HUDEP-2 (cell line): ENCODE results near the gene CDC42BPB.

Source experiments
- DNase-seq, 76 experiments: peaks; one replicate each; lab custom pipeline; 2025; ENCODE audit not compliant: unreplicated experiment in 76 of 76; lab: John Stamatoyannopoulos, UW

The CDC42BPB gene, protein sequence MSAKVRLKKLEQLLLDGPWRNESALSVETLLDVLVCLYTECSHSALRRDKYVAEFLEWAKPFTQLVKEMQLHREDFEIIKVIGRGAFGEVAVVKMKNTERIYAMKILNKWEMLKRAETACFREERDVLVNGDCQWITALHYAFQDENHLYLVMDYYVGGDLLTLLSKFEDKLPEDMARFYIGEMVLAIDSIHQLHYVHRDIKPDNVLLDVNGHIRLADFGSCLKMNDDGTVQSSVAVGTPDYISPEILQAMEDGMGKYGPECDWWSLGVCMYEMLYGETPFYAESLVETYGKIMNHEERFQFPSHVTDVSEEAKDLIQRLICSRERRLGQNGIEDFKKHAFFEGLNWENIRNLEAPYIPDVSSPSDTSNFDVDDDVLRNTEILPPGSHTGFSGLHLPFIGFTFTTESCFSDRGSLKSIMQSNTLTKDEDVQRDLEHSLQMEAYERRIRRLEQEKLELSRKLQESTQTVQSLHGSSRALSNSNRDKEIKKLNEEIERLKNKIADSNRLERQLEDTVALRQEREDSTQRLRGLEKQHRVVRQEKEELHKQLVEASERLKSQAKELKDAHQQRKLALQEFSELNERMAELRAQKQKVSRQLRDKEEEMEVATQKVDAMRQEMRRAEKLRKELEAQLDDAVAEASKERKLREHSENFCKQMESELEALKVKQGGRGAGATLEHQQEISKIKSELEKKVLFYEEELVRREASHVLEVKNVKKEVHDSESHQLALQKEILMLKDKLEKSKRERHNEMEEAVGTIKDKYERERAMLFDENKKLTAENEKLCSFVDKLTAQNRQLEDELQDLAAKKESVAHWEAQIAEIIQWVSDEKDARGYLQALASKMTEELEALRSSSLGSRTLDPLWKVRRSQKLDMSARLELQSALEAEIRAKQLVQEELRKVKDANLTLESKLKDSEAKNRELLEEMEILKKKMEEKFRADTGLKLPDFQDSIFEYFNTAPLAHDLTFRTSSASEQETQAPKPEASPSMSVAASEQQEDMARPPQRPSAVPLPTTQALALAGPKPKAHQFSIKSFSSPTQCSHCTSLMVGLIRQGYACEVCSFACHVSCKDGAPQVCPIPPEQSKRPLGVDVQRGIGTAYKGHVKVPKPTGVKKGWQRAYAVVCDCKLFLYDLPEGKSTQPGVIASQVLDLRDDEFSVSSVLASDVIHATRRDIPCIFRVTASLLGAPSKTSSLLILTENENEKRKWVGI (N-terminal part only)

DNA sequence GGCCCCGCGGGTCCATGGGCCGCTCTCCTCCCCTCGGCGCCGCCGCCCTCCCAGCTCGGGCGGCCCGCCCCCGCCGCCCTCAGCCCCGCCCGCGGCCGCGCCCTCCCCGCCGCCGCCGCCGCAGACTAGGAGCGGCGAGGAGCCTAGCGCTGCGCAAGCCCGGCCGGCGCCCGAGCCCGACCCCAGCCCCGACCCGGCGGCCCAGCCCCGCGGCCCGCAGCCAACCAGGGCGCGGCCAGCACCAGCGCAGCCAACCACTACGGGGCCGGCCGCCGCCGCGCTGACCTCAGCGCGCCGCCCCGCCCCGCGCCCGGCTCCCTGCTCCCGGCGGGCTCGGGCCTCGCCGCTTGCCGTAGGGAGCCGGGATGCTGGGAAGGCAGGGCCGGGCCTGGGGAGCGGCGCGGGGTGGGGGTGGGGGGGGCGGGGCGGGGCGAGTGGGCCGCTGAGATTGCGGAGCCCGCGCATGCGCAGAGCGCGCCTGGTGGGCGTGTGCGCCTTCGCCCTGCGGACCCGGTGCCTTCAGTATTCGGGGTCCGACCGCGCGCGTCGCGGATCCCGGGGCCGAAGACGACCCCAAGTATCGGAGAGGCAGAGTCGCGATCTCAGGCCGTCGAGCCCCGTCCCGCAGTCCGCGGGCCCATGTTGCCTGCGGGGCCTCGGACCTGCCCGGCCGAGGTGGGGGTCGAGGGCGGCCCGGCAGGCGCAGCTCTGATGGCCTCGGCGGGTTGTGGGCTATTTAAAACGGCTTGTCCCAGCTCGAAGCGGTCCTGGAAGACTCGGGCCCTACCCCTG lies at the start of gene CDC42BPB:
TSS of gene CDC42BPB (minus strand) at position 178 of the 792 bp plus-strand sequence. CDS start 376 bp downstream, outside the sequence.
- DNase-seq = peak in 45 of 76 experiments; percentile 8 to 56 (median 32)

DNA sequence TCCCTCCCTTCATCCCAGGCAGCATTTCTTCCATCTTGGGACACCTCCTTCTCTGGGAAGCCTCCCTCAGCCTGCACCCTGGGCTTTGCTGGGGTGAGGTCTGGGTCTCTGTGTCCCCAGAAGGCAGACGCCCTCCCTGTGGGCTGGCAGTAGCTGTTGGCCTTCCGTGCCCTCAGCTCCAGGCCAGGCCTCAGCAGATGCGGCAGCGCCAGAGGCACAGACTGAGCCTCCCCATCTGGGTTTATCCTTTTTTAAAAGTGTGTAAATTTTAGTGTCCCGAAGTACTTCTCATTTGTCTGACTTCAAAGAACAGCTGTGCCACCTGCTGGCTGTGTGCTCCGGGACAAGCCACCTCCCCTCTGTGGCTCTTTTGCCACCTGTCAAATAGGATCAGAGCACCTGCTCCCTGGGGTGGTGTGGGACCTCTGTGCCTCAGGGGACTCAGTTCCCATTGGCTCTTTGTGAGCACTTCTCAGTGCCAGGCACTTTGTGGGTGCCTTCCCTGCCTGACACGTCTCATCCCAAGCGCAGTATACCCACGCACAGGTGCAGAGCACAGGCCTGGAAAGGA lies 48.3 kb upstream of the CDC42BPB start:
- peak in 3 of 76 experiments; percentile 3 to 24 (median 12) for DNase-seq

DNA sequence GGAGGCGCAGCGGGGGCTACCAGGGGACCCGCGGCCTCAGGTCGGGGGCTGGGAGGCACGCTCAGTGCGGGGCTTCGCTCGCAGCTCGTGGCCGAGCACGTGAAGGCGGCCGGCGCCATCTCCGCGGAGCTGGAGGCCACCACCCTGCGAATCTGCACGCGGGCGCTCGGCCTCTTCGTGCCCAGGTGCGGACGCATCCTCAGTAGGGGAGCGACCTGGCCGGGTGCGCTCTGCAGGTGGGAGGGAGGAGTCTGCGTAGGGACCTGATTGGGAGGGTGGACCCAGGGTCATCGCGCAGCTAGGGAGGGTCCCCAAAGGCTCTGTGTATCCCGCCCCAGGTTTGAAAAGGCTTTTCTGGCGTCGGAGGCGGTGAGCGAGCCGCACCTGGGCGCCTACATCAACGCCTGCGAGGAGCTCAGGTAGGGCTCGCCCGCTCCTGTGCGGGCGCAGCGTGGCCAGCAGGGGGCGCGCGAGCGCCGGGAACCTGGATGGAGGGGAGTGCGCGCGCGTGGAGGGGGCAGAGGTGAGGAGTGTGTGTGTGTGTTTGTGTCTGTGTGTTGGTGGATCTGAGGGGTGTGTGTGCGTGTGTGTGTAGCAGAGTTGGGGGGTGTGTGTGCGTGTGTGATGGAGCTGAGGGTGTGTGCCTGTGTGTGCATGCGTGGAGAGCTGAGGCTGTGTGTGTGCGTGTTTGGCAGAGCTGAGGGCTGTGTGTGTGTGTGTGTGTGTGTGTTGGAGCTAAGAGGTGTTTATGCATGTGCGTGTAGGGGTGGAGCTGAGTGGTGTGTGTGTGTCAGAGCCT lies 47.5 kb upstream of the CDC42BPB start:
- peak in 32 of 76 experiments; percentile 5 to 51 (median 29) for DNase-seq

DNA sequence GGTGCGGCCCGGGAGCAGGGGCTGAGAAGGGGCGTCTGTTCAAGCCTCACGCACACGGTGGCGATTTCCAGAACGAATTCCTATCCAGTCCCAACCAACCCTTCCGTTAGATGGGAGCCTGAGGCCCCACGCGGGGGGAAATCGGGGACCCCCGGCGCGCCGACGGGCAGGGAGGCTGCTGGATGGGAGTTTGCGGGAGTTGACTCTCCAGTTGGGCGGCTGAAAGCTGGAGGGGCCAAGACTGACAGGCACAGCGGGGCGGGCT lies 47.0 kb upstream of the CDC42BPB start:
- DNase-seq = no peak

DNA sequence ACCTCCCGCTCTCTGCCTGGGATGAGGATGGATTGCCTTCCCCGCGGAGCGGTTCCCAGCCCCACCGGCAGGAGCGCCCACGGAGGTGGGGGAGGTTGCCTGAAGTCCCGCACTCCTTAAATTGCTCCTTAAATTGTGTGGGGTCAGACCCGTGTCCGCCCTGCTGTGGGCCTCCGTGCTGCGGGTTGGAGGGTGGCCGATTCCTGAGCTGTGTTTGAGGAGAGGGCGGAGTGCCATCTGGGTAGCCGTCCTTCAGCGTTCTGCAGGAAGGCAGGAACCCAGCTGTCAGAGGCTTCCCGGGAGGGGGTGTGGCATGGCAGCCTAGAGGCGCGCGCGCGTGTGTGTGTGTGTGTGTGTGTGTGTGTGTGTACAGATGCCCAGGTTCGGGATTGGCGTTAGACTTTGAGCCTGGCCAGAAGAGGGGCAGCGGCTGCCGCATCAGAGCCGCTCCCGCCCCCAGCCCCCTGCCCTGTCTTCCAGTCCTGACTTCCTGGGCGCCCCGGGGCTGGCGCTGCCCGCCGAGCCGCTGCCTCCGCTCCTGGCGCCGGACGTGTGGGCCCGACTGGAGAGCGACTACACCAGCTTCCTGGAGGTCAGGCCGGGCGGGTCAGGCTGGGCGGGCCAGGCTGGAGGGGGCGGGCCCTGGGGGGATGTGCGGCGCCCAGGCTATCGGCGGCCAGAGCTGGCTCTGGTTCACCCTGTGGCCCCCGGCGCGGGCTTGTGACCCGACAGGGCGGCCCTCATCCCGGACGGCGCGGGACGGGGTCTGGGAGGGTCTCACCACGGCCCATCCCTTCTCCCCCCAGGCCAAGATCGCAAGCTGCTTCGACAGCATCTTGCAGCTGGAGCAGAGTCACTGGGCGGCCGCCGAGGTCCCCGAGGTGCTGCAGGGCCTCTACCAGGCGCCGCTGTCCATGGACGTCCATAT lies 46.4 kb upstream of the CDC42BPB start:
- DNase-seq = peak in 18 of 76 experiments; percentile 3 to 30 (median 16)

DNA sequence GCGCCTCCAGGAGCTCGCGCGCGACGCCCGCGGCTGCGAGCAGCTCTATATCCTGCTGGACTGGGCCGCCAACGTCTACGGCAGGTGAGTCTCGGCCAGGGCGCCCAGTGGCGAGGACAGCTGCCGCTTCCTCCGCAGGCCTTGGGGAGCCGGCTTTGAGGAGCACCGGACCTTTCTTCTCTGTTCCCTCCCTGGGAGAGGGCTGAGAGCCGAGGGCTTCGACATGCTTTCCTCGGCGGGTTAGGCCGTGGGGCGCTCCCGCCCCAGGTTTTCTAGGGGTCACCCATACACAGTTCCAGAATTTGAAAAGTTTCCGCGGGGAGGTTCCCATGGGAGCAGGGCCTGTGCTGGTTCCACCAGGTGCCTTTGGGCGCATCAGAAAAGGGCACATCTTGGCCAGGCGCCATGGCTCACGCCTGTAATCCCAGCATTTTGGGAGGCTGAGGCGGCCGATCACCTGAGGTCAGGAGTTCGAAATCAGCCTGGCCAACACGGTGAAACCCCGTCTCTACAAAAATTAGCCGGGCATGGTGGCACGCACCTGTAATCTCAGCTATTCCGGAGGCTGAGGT lies 45.4 kb upstream of the CDC42BPB start:
- DNase-seq = no peak

DNA sequence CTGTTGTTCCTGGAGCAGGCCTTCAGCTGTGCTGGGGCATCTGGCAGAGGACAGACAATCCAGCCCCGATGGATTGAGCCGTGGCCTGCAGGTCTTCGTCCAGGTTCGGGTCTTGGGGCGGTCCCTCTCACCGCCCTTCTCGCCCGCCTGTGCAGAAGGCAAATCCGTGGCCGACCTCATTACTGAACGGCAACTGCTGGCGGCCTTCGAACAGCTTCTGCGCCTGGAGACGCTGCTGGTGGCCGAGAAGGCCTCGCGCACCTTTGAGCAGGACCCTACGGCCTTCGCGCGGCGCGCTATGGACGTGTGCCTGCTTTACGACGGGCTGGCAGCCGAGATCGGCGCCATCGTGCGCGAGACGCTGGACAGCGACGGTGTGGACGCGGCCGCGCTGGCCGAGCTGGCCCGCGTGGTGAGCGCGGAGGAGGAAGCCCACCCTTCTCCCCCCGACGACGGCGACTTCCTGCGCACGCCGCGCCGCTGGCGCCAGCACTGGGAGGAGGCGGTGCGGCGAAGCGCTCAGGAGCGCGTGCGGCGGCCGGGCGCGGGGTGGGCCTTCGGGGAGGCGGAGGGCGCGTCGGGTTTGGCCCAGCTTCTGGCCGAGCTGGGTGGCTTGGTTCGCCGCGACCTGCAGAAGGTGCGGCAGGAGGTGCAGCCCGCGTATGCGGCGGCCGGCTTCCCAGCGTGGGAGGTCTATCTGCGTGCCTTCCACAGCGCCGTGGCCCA lies 44.8 kb upstream of the CDC42BPB start:
- DNase-seq = no peak

DNA sequence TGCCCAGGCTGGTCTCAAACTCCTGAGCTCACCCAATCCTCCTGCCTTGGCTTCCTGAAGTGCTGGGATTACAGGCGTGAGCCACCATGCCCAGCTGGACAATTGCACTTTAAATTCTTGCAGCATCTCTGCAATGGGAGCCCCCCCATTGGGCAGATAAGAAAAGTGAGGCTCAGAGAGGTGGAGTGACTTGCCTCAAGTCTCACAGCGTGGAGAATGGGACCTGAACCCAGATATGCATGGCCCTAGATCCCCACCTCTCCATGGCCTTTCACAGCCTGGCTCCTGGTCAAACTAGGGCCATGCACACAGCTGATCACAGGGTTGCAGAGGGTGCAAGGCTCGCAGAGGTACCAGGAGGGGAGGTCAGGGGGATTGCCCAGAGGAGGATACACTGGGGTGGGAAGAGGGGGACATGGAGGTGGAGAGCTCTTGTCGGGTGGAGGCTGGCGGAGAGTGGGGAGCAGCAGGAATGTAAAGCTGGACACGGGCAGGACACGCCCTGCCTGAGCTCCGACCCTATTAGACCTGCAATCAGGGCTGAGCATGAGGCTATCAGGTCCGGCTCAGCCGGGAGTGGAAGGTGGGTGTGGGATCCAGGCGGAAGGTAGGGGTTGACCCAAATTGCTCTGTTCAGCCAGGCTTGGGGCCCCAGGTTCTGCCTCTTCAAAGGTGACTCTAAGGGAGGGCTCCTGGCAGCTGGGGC lies 44.1 kb upstream of the CDC42BPB start:
- DNase-seq = no peak

DNA sequence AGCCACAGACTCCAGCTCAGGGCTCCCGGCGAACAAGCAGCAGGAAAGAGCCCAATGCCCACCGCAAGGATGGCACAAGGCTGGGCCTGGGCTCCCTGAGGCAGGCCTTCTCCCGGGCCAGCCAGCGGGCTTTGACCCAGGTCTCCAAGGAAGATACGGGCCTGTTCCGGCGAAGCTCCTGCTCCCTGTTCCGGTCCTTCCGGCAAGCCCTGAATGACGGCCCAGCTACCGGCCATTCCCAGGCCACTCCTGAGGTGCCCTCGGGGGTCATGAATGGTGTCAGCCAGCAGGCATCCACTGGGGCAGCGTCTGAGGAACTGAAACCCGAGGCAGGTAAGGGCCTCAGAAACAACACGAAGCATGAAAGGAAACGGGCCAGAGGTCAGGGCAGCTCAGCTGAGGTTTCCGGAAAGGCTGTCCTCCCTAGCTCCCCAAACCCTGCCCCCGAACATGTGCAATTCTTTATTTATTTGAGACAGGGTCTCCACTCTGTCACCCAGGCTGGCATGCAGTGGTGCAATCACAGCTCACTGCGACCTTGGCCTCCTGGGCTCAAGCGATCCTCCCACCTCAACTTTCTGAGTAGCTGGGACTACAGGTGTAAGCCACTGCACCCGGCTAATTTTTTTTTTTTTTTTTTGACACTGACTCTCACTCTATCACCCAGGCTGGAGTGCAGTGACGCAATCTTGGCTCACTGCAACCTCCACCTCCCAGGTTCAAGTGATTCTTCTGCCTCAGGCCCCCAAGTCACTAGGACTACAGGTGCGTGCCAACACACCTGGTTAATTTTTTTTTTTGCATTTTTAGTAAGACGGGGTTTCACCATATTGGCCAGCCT lies 43.2 kb upstream of the CDC42BPB start:
- DNase-seq = no peak

DNA sequence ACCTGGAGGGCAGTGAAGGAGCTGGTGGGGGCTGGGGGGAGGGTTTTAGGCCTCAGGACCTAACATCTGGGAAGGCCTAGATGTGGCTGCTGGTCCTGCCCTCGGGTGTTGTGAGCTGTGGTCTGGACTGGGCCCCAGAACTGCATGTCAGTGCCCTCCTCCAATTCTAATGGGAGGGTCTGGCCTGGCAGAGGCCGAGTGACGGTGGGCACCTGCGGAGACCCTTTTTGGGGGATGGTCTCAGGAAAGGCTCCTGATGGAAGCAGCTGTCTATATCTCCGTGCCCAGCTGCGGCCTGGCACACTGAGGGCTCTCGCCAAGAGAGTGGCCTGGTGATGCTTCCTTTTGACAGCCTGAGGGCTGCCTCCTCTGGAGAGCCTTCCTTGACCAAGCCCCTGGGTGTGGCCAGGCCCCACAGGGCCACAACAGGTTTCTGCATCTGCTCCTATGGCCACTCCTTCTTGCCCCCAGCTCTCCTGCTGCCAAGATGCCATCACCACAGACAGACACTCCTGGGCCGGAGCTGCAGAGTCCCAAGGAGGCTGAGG lies 42.5 kb upstream of the CDC42BPB start:
- DNase-seq = no peak

DNA sequence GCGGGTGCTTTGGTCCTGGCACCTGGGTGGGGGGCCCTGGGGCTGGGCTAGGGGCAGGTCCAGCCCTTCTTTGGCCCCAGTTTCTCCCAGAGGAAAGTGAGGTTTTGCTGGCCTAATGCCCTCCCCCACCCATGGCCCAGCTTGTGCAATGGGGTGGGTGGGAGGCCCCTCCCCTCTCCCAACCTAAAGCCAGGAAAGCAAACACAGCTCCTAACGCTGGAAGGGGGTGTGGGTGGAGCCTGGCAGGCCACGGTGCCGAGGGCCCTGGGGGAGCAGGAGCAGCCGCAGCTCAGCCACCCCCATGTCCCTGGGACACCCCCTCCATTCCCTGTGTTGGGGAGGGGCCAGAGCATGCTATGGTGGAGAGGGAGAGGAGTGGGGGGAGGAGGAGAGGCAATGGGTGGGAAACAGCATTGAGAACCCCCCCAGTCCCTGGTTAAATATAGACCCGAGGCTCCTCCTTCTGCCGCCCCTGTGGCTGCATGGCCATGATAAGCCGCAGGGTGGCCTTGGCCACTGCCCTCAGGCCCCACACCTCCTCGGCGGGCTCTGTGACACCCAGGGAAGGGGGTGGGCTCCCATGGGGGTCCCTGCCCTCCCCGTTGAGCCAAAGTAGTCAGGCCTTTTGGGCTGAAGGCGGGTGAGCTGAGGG lies 41.9 kb upstream of the CDC42BPB start:
- DNase-seq = peak in 6 of 76 experiments; percentile 15 to 43 (median 24)

DNA sequence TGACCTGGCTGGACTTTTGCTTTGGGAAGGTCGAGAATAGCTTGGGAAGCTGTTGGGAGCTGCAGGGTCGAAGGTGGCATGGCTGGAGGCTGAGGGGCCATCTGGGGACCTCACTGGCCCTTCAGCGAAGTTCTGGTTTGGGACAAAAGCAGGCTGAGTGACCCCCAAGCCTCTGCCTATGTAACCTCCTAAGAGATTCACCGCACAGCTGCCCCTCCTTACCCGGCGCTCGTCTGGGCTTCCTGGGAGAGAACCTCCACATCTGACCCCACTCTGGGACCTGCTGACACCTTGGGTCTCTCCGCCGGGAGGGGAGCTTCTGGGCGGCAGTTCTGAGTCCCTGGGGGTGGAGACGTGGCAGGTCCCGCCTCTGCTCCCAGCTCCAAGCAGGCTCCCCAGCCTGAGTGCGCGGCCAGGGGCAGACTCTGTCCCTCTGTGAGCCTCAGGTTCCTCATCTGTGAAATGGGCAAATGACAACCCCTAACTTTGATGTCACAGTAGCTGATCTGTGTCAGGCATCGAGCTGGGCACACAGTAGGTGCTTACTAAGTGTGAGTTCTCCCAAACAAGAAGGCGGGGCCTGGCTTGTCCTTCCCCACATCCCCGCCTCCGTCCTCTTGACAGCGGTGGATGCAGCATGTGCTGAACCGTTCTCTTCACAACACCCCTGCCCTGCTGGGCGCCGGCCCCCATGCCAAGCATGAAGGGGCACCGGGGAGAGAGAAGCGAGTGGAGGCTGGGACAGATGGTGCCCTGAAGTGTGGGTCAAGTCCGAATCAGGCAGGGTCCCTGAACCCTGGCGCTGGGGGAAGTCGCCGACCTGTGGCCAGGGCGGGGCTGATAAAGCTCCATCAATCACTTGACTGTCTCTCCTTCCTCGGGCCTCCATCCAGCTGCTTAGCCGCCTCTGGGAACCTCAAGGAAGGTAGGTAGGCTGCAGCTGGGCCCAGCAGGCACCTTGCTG lies 40.9 kb upstream of the CDC42BPB start:
- no peak for DNase-seq

DNA sequence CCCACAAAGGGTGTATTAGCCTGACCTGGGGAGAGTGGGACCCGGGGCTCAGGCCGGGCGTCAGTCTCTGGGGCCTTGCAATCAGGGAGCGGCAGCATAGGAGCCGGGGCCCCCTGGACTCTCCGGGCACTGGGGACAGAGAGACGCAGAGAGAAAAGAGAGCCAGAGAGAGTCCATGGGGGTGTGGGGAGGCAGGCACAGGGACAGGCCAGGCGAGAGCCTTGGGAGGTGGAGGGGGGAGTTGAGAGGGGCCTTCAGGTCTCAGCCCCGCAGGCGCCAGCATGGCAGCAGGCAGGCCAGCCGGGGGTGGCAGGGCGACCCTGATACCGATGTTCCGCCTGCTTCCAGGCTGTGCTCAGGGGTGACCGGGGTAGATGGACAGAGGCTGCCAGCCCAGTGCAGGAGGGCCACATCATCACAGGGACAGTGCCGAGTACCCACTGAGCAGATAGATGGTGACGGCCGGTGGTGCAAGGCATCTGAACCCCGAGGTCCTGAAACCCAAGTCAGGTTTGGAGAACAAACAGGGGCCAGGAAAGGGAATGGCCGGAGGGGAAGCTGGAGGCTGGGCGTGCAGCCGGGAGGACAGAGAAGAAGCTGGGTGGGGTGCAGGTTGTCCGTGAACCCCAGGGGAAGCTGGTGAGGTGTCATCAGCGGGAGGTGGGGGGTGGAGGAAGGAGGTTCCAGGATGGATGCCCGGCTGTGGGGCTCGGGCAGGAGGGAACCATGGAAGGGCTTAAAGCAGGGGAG lies 40.1 kb upstream of the CDC42BPB start:
- no peak for DNase-seq
